ENCODE results near the gene PBXIP1. TPM values are rescaled to one million over a fixed set of nuclear protein-coding genes. Genes with fewer than 3 reads are reported as not detected.

The PBXIP1 gene
- total and polyA plus RNA-seq, 2 of the 13 experiments (the other 11 are each of a cell fraction or from before 2014, with no cell fraction given): 16.3 to 31.9 TPM

DNA sequence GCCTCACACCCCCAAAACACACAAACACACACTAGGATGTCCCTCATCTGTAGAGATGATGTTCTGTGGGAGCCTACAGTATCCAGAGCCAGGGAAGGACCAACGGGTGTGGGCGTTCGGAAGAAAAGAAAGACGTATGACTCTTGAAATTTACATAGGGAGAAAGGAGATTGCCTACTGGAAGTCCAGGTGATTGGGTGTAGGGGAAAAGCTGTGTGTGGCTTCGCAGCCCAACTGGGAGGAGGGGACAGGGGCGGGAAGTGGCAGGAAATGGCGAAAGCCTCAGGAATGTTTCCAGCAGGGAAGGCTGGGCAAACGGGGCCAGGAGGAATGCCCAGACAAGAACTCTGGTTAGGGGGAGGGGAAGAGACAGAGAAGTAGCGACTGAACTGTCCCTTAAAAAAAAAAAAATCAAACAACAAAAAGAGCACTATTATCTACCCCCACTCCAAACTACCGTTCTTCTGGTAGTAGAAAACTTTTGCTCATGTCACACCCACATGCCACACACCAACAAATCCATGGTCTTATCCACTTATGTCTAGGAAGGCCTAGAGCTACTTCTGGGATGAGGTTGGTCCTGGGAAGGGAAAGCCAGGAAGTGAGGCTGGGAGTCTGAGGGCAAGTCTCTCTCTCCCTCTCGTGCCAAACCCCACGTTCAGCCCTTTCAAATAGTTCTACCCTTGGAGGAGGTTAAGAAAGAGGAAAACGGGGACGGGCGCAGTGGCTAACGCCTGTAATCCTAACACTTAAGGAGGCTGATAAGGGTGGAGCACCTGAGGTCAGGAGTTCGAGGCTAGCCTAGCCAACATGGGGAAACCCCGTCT is 16.8 kb upstream of the PBXIP1 start (continued):
- TF ChIP-seq ZC3H13 (CRISPR knock-in tag; IDR thresholded peaks at IDR 0.05) (no peak), ZNF550 (CRISPR knock-in tag; IDR thresholded peaks at IDR 0.05; ENCODE audit: borderline replicate concordance) (no peak), TOPORS (CRISPR knock-in tag; IDR thresholded peaks at IDR 0.05) (no peak; the same call in 1 of the 2 replicates), HNRNPH1 (optimal IDR thresholded peaks at IDR 0.05; ENCODE audit: low read depth, low read length) (no peak), GATA4 (IDR thresholded peaks at IDR 0.05; ENCODE audit: borderline replicate concordance, low read depth) (no peak), TP53 (CRISPR knock-in tag; conservative IDR thresholded peaks at IDR 0.05) (no peak), HMGA1 (CRISPR knock-in tag; conservative IDR thresholded peaks at IDR 0.05) (no peak), MTF1 (CRISPR knock-in tag; IDR thresholded peaks at IDR 0.05) (no peak), RAD21 (CRISPR knock-in tag; IDR thresholded peaks at IDR 0.05) (no peak), ZNF546 (CRISPR knock-in tag; conservative IDR thresholded peaks at IDR 0.05) (no peak), ZNF589 (CRISPR knock-in tag; conservative IDR thresholded peaks at IDR 0.05) (no peak; the same call in 1 of the 2 replicates), ZSCAN30 (CRISPR knock-in tag; IDR thresholded peaks at IDR 0.05) (no peak), TCF7 (IDR thresholded peaks at IDR 0.05; ENCODE audit: low read depth) (no peak), ZNF567 (CRISPR knock-in tag; IDR thresholded peaks at IDR 0.05; ENCODE audit: borderline replicate concordance) (no peak), CHD4 (IDR thresholded peaks at IDR 0.05; ENCODE audit: borderline replicate concordance, low read length) (no peak), KDM4B (CRISPR knock-in tag; IDR thresholded peaks at IDR 0.05) (no peak), EZH2 (conservative IDR thresholded peaks at IDR 0.05; ENCODE audit: low read depth, low read length) (no peak), FOXC1 (CRISPR knock-in tag; IDR thresholded peaks at IDR 0.05; ENCODE audit: borderline replicate concordance) (no peak), FOXJ3 (CRISPR knock-in tag; IDR thresholded peaks at IDR 0.05; ENCODE audit: borderline replicate concordance) (0 out of 2 replicates have a peak, but pooled peaks have one; percentile 16), TBL1XR1 (IDR thresholded peaks at IDR 0.05; ENCODE audit: borderline replicate concordance, low read length, partially characterized antibody) (no peak), DNMT3B (CRISPR knock-in tag; conservative IDR thresholded peaks at IDR 0.05) (no peak), ZNF205 (CRISPR knock-in tag; IDR thresholded peaks at IDR 0.05) (no peak), KLF9 (CRISPR knock-in tag; IDR thresholded peaks at IDR 0.05; ENCODE audit: low read depth) (no peak)
- TF ChIP-seq, protein P1, sequence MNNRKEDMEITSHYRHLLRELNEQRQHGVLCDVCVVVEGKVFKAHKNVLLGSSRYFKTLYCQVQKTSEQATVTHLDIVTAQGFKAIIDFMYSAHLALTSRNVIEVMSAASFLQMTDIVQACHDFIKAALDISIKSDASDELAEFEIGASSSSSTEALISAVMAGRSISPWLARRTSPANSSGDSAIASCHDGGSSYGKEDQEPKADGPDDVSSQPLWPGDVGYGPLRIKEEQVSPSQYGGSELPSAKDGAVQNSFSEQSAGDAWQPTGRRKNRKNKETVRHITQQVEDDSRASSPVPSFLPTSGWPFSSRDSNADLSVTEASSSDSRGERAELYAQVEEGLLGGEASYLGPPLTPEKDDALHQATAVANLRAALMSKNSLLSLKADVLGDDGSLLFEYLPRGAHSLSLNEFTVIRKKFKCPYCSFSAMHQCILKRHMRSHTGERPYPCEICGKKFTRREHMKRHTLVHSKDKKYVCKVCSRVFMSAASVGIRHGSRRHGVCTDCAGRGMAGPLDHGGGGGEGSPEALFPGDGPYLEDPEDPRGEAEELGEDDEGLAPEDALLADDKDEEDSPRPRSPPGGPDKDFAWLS (CRISPR knock-in tag; IDR thresholded peaks at IDR 0.05; ENCODE audit: borderline replicate concordance): no peak
- TF ChIP-seq, protein P2, sequence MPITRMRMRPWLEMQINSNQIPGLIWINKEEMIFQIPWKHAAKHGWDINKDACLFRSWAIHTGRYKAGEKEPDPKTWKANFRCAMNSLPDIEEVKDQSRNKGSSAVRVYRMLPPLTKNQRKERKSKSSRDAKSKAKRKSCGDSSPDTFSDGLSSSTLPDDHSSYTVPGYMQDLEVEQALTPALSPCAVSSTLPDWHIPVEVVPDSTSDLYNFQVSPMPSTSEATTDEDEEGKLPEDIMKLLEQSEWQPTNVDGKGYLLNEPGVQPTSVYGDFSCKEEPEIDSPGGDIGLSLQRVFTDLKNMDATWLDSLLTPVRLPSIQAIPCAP (CRISPR knock-in tag; IDR thresholded peaks at IDR 0.05; ENCODE audit: low read depth): no peak
- TF ChIP-seq, protein P3, sequence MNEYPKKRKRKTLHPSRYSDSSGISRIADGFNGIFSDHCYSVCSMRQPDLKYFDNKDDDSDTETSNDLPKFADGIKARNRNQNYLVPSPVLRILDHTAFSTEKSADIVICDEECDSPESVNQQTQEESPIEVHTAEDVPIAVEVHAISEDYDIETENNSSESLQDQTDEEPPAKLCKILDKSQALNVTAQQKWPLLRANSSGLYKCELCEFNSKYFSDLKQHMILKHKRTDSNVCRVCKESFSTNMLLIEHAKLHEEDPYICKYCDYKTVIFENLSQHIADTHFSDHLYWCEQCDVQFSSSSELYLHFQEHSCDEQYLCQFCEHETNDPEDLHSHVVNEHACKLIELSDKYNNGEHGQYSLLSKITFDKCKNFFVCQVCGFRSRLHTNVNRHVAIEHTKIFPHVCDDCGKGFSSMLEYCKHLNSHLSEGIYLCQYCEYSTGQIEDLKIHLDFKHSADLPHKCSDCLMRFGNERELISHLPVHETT (CRISPR knock-in tag; conservative IDR thresholded peaks at IDR 0.05): no peak
- TF ChIP-seq, protein P4, sequence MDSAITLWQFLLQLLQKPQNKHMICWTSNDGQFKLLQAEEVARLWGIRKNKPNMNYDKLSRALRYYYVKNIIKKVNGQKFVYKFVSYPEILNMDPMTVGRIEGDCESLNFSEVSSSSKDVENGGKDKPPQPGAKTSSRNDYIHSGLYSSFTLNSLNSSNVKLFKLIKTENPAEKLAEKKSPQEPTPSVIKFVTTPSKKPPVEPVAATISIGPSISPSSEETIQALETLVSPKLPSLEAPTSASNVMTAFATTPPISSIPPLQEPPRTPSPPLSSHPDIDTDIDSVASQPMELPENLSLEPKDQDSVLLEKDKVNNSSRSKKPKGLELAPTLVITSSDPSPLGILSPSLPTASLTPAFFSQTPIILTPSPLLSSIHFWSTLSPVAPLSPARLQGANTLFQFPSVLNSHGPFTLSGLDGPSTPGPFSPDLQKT (CRISPR knock-in tag; IDR thresholded peaks at IDR 0.05; ENCODE audit: borderline replicate concordance): no peak
